ACHN (cell line): Measurements from ENCODE around the gene TMEM106C.
A peak's percentile ranks its signal among the peaks of the same experiment; 100 is the strongest.

ENCODE experiments used
- DNase-seq: peaks from one replicate; pipeline ENCODE4 v3.0.0-alpha.2; 2015
- in situ Hi-C: cut with HindIII; loops from 2 replicates; pipeline ENCODE4 v1.10.0; 2017; ENCODE audit warnings: low sequenced_read_pairs, low pct_ligation_motif_present, low pct_unique_long_range_greater_than_20kb

The TMEM106C gene

GRCh38 chr12:47988073-47989022 lies 25.0 kb downstream of the TMEM106C start:
- in situ Hi-C loops: no loop called here

DNA sequence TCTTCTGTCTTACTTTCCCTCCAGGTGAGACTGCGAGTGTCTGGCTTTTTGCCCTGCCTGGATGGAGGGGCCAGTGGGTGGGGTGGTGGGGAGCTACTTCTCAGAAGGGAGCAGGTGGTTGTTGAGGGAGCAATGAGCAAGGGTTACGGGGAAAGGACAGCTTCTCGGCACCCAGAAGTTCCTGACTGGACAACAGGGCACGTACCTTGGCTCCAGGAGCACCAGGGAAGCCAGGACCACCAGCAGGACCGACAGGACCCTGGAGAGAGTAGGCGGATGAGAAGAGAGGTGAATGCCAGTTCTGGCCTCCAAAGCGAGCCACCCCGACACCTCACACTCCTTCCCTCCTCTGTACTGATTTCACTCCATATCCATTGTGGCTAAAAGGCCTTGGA lies 25.6 kb downstream of the TMEM106C start:
- in situ Hi-C loops: no loop called here
- DNase-seq: no peak

More at GRCh38 chr12:47988073-47989022, 25.0 kb downstream of the TMEM106C start:
- DNase-seq: no peak

GRCh38 chr12:47989666-47990065 lies 26.3 kb downstream of the TMEM106C start:
- DNase-seq: no peak
- in situ Hi-C loops: no loop called here

- in situ Hi-C loops: no loop called here
- no peak for DNase-seq
These were observed 27.1 kb downstream of the TMEM106C start for GRCh38 chr12:47990351-47991105.

GRCh38 chr12:47991106-47992061 lies 28.0 kb downstream of the TMEM106C start:
- in situ Hi-C loops: no loop called here
- DNase-seq: no peak

- no peak for DNase-seq
- in situ Hi-C loops: no loop called here
These were observed 29.4 kb downstream of the TMEM106C start for GRCh38 chr12:47992776-47993175.

- no peak for DNase-seq
- in situ Hi-C loops: no loop called here
These were observed 30.1 kb downstream of the TMEM106C start for GRCh38 chr12:47993491-47993890.

DNA sequence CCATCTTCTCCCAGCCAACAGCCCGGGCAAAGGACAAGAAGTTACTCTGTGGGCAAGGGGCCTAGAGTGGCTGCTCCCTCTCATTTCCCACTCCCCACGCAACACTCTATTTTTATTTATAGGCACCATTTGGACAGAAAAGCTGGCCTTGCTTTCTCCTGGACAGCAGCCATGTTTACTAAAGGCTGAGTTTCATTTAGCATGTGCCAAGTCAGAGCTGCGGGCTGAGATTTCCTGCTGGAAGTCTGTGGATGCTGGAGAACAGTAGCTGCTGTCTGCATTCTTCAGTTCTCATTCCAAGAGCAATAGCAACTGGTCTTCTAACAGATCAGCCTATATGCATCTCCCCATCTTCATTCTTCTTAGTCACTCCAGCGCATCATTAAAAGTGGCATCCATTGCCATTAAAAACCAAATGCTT lies 32.6 kb downstream of the TMEM106C start:
- DNase-seq: no peak
- in situ Hi-C loops: no loop called here

- in situ Hi-C loops: no loop called here
- DNase-seq: no peak
These were observed 33.9 kb downstream of the TMEM106C start for GRCh38 chr12:47997321-47997720.

DNA sequence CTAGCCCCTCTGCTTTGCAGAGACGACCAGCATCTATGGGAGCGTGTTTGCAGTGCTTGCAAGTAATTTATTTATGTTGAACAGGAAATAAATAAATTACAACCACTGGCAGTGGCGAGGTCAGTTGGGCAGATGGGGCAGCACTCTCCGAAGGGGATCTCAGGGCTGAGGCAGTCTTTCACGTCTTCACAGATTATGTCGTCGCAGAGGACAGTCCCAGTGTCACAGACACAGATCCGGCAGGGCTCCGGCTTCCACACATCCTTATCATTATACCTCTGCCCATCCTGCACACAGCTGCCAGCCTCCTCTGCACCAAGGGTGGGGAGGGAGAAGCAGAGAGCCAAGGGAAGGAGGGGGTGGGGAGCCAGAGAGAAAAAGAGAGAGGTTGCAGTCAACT lies 36.4 kb downstream of the TMEM106C start:
- in situ Hi-C loops: no loop called here
- no peak for DNase-seq

- peak; percentile 70 for DNase-seq
- in situ Hi-C loops: no loop called here
These were observed 37.6 kb downstream of the TMEM106C start for GRCh38 chr12:48000878-48001504.

- in situ Hi-C loops: no loop called here
- DNase-seq: peak; percentile 50
These were observed 38.4 kb downstream of the TMEM106C start for GRCh38 chr12:48001505-48002413.

DNA sequence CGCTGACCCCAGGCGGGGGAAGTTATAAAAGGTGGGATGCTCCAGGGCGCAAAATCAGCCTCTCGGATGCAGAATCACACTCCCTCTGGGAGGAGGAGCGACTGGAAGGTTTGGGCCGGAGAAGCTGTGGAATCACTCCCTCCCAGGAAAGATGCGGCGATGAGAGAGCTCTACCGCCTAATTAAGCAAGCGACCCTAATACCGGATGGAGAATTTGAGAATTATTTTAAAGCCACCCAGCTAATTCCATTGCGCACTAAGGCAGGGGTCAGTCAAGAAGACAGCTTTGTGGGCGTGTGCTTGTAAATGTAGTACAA lies 39.0 kb downstream of the TMEM106C start:
- no peak for DNase-seq
- in situ Hi-C loops: no loop called here

- in situ Hi-C loops: no loop called here
- DNase-seq: peak; percentile 43
These were observed 39.4 kb downstream of the TMEM106C start for GRCh38 chr12:48002773-48003218.

DNA sequence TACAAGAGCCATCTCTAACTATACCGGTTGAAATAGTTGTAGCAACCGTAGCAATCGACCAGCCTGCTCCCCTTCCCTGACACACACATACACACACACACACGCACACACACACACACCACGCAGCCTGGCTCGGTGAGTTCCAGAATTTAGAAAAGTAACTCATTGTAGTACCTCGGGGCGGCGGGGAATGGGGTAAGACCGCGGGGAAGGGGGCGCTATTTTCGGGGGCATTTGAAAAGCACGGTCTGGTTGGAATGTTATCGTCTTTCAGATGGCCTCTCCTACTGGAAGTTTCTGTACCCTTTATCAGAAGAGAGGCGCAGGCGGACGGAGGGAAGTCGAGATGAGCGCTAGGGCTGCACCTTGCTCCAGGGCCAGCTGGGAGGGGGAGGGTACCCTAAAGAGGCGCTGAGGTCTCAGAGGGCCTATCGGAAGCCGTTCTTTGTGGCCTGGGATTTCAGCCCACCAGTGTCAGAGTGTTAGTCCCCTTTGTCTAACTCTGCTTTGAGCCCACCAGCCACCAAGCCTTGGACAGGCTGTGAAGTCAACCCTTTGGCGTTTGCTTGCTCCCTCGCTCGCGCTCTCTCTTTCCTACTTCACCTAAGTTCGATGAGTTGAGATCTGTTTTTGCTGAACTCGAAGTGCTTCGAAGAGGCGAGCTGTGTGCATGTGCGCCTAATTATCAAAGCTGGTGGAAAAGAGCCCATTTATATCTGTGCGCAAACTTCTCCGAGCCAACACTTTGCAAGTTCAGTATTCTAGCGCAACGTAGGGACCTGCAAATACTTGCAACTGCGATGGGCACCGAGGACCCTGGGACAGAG lies 40.0 kb downstream of the TMEM106C start:
- in situ Hi-C loops: no loop called here

More for the DNA sequence above, 40.0 kb downstream of the TMEM106C start:
- no peak for DNase-seq
